VCaP (cell line): ENCODE results near the gene TEK.
A peak's percentile ranks its signal among the peaks of the same experiment; 100 is the strongest.

ENCODE experiments used
- H3K27ac ChIP-seq: fragments of 450-650 bp; 2 replicates; pipeline ENCODE4 v1.5.1; 2017
- CTCF ChIP-seq: fragments of 450-650 bp; conservative IDR thresholded peaks from 2 replicates; pipeline ENCODE4 v1.5.1; 2017; ENCODE audit warnings: mild to moderate bottlenecking, moderate library complexity

TEK gene

DNA sequence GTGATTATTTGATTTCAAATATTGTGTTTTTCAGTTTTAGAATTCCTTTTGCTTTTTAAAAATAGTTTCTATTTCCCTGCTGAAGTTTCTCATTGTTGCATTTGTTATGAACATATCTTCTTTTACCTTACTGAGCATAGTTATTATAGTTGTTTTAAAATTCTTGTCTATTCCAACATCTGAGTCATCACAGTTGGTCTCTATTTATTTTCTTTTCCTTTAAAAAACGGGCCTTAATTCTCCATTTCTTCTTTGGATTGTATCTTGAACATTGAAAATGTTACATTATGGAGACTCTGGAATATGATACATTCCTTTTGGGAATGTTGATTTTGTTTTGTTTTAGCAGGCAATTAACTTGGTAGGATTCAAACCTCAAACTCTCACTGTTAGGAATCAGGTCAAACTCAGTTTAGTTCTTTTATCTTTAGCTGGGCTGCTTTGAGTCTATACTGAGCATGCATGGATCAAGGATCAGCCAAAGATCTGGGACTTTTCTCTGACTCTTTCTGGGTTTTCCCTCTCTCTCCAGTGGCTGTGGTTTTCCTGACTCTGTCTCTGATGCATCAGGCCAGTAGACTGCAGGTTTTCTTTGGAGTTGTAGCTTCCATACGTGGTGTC is 70.3 kb downstream of the TEK start:
- no peak for TF ChIP-seq CTCF
- no peak overlapping the region for H3K27ac ChIP-seq

DNA sequence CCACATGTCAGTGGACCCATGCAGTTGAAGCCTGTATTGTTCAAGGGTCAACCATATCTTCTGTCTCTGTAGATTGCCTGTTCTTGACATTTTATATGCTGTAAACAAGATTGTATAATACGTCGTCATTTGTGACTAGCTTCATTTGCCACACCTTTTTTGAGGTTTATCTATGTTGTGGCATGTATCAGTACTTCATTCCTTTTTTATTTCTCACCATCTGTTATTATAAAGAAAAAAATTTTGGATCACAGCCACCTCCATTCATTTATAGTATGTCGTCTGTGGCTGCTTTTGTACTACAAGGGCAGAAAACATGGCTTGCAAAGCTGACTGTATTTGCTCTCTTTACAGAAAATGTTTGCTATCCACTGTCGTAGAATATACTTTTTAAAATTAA is 72.4 kb downstream of the TEK start:
- H3K27ac ChIP-seq = no peak overlapping the region
- TF ChIP-seq CTCF = no peak

DNA sequence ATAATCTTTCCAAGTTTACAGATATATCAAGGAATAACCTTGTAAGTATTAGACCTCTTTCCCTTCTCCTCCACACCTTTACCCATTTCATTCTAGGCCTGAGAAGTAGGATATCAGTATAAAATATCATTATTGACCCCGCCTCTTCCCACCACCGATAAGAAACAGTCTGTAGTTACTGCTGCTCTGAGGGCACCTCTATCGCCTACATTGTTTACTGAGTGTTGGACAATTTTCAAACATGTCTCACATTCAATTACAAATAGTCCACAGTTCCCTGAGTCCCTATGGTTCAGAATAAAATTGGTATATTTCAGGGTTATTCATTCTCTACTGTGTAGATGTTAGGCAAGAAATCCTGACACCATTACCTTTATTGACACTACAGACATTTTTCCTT is 73.4 kb downstream of the TEK start:
- no peak overlapping the region for H3K27ac ChIP-seq
- no peak for TF ChIP-seq CTCF

DNA sequence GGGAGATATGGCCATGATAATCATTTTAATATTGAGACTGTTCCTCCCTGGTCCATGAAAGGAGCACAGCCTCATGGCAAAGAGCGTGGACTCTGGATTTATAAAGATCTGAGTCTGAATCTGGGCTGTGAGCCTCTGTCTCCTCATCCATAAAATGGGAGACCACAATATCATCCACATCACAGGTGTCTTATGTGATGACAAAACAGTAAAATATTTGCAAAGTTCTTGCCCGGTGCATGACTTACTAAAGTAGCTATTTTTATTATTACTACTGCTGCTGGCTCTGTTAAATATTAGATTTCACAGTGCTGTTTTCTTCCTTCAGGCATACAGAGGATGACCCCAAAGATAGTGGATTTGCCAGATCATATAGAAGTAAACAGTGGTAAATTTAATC is 74.1 kb downstream of the TEK start:
- no peak for TF ChIP-seq CTCF
- H3K27ac ChIP-seq = no peak overlapping the region

GRCh38 chr9:27183701-27184100 is 74.7 kb downstream of the TEK start:
- no peak overlapping the region for H3K27ac ChIP-seq
- no peak for TF ChIP-seq CTCF

- TF ChIP-seq CTCF = no peak
- peak overlapping the region; percentile 40 for H3K27ac ChIP-seq
These were observed 75.7 kb downstream of the TEK start for GRCh38 chr9:27184556-27185351.

- no peak for TF ChIP-seq CTCF
- no peak overlapping the region for H3K27ac ChIP-seq
These were observed 79.4 kb downstream of the TEK start for GRCh38 chr9:27188426-27188825.
